Measurements from ENCODE around the gene CYP4V2. TPM values are rescaled to one million over a fixed set of nuclear protein-coding genes. Genes with fewer than 3 reads are reported as not detected.

Gene CYP4V2
- total RNA-seq, 6 experiments from 2014 or later, result 82.4 to 199 (median 94.1) TPM

- Histone ChIP-seq H3K27me3 (no peaks in the 10 kb centered on the region), H3K4me3 (peak overlapping the region in 2 of 3 donors; percentile 33 to 43), H3K4me1 (peaks cover 0 to 30% (median 16%) of the 10 kb centered on the region in 4 donors), H3K27ac (peak overlapping the region; percentile 56 to 86 (median 85)), H3K36me3 (no peaks in the 10 kb centered on the region), H3K9me3 (no peaks in the 10 kb centered on the region)
- intact Hi-C loops (cut with DNase I), result no loop called here
- TF ChIP-seq POLR2A (IDR thresholded peaks at IDR 0.05) (no peak), CTCF (IDR thresholded peaks at IDR 0.05) (no peak)
- 32% methylated on average over 15 of the region's 15 CpGs for WGBS (ENCODE audit: insufficient coverage, low coverage, low lambda C conversion rate, missing lambda C conversion rate)
- peak; percentile 80 to 84 (median 82) for ATAC-seq
- DNase-seq, result no peak
Measured at GRCh38 chr4:186166852-186167512, 24.4 kb upstream of the CYP4V2 start.

- DNase-seq (no peak), ATAC-seq (peak; percentile 21 to 69 (median 56))
- WGBS (ENCODE audit: insufficient coverage, low coverage, low lambda C conversion rate, missing lambda C conversion rate), result 20% methylated on average over 5 of the region's 5 CpGs
- no peak for TF ChIP-seq CTCF (IDR thresholded peaks at IDR 0.05)
- TF ChIP-seq POLR2A (IDR thresholded peaks at IDR 0.05), result no peak
- no peak overlapping the region for H3K4me3 ChIP-seq
- peak overlapping the region; percentile 56 to 86 (median 85) for H3K27ac ChIP-seq
- intact Hi-C loops (cut with DNase I), result no loop called here
- H3K36me3 ChIP-seq, result no peaks in the 10 kb centered on the region
- H3K27me3 ChIP-seq, result no peaks in the 10 kb centered on the region
- no peaks in the 10 kb centered on the region for H3K9me3 ChIP-seq
- H3K4me1 ChIP-seq, result peaks cover 0 to 30% (median 16%) of the 10 kb centered on the region in 4 donors
Measured at GRCh38 chr4:186167605-186168004, 23.8 kb upstream of the CYP4V2 start.

GRCh38 chr4:186168750-186169149, 22.6 kb upstream of the CYP4V2 start:
- DNase-seq (no peak), ATAC-seq (peak in 2 of 4 donors; percentile 13 to 43)
- intact Hi-C loops (cut with DNase I), result no loop called here
- no peaks in the 10 kb centered on the region for H3K9me3 ChIP-seq
- no peak overlapping the region for H3K4me3 ChIP-seq
- H3K36me3 ChIP-seq, result no peaks in the 10 kb centered on the region
- H3K27ac ChIP-seq, result peak overlapping the region in 2 of 3 donors; percentile 85 to 86
- 17% methylated on average over 1 of the region's 9 CpGs for WGBS (ENCODE audit: insufficient coverage, low coverage, low lambda C conversion rate, missing lambda C conversion rate)
- no peaks in the 10 kb centered on the region for H3K27me3 ChIP-seq
- TF ChIP-seq POLR2A (IDR thresholded peaks at IDR 0.05) (no peak), CTCF (IDR thresholded peaks at IDR 0.05) (no peak)
- H3K4me1 ChIP-seq, result peaks cover 0 to 30% (median 16%) of the 10 kb centered on the region in 4 donors

- WGBS (ENCODE audit: insufficient coverage, low coverage, low lambda C conversion rate, missing lambda C conversion rate), result 71% methylated on average over 6 of the region's 18 CpGs
- intact Hi-C loops (cut with DNase I), result no loop called here
- TF ChIP-seq CTCF (IDR thresholded peaks at IDR 0.05) (no peak), POLR2A (IDR thresholded peaks at IDR 0.05) (no peak)
- Histone ChIP-seq H3K36me3 (no peaks in the 10 kb centered on the region), H3K27me3 (no peaks in the 10 kb centered on the region), H3K4me3 (no peak overlapping the region), H3K4me1 (peaks cover 0 to 30% (median 16%) of the 10 kb centered on the region in 4 donors), H3K9me3 (no peaks in the 10 kb centered on the region), H3K27ac (peak overlapping the region in 2 of 3 donors; percentile 85 to 86)
- no peak for DNase-seq
- ATAC-seq, result peak in 1 of 4 donors; percentile 10
Measured at GRCh38 chr4:186169333-186169944, 21.9 kb upstream of the CYP4V2 start.
